Muscle of back (tissue), 11 donors: ENCODE results near the gene CADM2. TPM values are rescaled to one million over a fixed set of nuclear protein-coding genes. Genes with fewer than 3 reads are reported as not detected.
"Not testable (repeated sequence)": the region's sequence is repeated elsewhere in the genome, so short reads cannot be mapped to it uniquely, and the experiment has no call there.

Experiments
- DNase-seq, 3 donors: peaks; one replicate each; pipeline versions ENCODE4 v3.0.0 to v3.0.0-alpha.2; 2013
- polyA plus RNA-seq, 10 donors: library from polyadenylated mRNA; unstranded; fragments of 120-200 nt; gene quantifications; one replicate each; pipeline ENCODE4 v1.2.1, GENCODE V29; 2013; ENCODE audit not compliant: insufficient read length in 10 of 10

CADM2 gene
- polyA plus RNA-seq, 10 donors: 3.9 to 12.4 (median 6.0) TPM

GRCh38 chr3:85670634-85671205 is 711.9 kb downstream of the CADM2 start:
- DNase-seq: no peak

- no peak for DNase-seq
These were observed 714.0 kb downstream of the CADM2 start for GRCh38 chr3:85672761-85673160.

DNA sequence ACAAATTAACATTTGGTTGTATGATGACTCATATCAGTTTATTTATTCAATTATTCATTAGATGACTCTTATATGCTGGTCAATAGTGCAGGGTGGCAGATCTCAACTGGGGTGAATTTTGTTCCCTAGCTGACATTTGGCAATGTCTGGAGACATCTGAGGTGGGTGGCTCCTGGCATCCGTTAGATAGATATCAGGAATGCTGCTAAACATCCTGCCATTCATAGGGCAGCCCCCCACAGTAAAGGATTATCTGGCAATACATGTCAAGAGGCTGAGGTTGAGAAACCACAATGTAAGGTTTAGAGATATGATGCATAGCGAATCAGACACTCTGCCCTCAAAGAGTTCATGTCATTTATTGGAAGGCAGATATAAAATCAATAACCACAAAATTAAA is 719.9 kb downstream of the CADM2 start:
- DNase-seq: no peak

GRCh38 chr3:85681906-85682305 is 723.1 kb downstream of the CADM2 start:
- DNase-seq: no peak

GRCh38 chr3:85691196-85691595 is 732.4 kb downstream of the CADM2 start:
- DNase-seq: no peak

DNA sequence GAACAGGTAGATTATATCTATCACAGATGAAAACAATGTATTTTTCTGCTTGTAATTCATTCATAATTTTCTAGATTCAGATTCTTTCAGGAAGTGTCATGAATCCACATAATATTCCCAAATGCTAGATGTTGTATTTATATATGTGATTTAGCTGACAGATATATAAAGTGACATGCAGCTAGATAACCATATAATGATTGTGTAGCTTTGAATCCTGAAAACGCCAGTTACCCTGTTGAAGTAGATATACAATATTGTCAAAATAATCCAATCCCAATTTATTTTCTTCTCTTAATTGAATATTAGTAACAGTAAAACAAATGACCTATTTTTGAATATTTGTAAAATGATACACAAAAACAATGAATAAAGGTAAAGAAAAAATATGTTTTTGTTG is 738.4 kb downstream of the CADM2 start:
- no peak for DNase-seq

DNA sequence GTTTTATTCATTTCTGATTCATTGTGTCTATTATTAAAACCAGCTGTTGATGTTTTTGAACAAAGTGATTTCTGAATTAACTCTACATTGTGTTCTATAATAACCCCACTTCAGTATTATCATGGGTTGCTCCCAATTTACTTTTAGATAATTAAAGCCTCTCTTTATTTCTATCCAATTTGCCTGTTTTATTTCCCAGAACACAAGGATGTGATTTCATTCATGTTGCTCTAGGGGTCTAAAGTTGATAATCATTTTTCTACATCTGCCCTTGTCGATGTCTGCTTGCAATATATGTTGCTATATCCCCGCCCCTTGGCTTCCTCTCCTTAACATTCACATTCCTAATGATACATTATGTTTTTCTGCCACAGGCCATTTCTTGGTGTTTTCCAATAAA is 747.3 kb downstream of the CADM2 start:
- DNase-seq: no peak

DNA sequence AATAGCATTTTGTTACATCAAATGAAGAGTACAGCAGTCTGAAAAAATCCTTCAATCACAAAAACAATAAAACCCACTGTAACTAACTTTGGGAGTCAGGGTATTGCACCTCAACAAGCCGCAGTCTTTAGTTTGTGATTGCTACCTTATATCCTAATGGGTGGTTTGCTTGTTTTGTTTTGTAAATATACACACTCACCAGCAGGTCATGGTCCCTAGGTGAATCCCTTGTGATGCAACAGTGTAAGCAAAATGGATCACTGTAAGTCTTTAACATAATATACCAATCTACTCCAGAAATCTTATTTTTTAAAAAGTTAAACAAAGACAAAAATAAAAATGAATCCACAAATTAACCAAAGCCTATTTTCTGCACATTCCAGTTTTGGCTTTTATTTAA is 749.5 kb downstream of the CADM2 start:
- not testable (repeated sequence) for DNase-seq

GRCh38 chr3:85709346-85709892 is 750.6 kb downstream of the CADM2 start:
- DNase-seq: no peak

GRCh38 chr3:85710490-85710889 is 751.7 kb downstream of the CADM2 start:
- DNase-seq: no peak

- no peak for DNase-seq
These were observed 762.8 kb downstream of the CADM2 start for GRCh38 chr3:85721409-85722145.

DNA sequence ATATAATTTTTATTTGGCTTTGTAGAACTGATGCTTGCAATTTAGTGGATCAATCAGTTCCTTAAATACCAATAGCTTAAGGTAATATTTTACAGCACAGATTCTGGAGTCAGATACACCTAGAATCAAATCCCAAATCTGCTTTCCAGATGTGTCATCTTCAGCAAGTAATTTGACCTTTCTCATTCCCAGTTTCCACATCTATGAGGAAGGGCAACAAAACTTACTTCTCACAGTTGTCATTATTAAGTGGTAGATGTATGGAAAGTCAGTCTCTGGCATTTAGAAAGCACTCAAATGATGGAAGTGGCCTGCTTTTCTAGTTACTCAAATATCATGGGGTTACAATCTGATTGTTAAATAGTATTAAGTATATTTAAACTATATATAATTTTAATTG is 767.0 kb downstream of the CADM2 start:
- DNase-seq: no peak

DNA sequence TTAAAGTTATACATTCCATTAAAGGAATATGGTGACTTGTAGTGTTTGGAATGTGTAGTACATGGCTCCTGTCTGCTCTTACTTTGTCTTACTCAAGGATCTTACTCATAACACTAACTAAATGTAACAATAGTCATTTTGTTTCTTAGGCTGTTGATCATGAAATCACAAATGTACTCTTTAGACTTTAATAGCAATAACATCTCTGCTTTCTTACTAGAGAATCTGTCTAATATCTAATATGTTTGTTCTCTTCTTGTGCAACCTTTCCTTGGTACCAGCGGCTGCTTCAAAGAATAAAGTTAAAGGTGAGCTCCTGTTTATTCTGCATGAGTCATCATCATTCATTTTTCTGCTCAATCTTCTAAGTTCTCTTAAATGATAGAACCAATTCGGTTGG is 767.5 kb downstream of the CADM2 start:
- no peak for DNase-seq

GRCh38 chr3:85737846-85738245 is 779.1 kb downstream of the CADM2 start:
- DNase-seq: peak in 1 of 3 donors; percentile 1

GRCh38 chr3:85740561-85740960 is 781.8 kb downstream of the CADM2 start:
- DNase-seq: no peak

GRCh38 chr3:85758442-85758841 is 799.7 kb downstream of the CADM2 start:
- no peak for DNase-seq

- DNase-seq: no peak
These were observed 801.6 kb downstream of the CADM2 start for GRCh38 chr3:85760342-85760741.

- no peak for DNase-seq
These were observed 822.0 kb downstream of the CADM2 start for GRCh38 chr3:85780806-85781205.

- peak in 1 of 3 donors; percentile 9 for DNase-seq
These were observed 823.0 kb downstream of the CADM2 start for GRCh38 chr3:85781806-85782205.

GRCh38 chr3:85783291-85783690 is 824.5 kb downstream of the CADM2 start:
- DNase-seq: peak in 2 of 3 donors; percentile 6 to 39

DNA sequence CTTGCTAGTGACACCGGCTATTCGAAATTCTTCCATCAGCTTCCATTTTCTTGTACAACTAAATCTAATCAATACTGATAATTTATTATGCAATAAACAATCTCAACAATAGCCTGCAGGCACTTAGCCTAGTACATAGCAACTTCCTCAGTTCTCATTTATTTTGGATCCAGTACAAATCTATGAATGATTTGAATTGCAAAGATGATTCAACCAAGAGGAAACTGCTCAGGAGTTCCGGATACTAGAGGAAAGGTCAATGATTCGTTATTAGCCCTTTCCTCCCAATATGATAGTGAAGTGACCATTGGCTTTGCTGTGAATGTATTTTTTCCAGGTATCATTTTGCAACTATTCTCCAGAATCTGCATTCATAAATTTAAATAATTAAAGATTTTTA is 827.0 kb downstream of the CADM2 start:
- DNase-seq: no peak

- no peak for DNase-seq
These were observed 831.7 kb downstream of the CADM2 start for GRCh38 chr3:85790445-85791030.

DNA sequence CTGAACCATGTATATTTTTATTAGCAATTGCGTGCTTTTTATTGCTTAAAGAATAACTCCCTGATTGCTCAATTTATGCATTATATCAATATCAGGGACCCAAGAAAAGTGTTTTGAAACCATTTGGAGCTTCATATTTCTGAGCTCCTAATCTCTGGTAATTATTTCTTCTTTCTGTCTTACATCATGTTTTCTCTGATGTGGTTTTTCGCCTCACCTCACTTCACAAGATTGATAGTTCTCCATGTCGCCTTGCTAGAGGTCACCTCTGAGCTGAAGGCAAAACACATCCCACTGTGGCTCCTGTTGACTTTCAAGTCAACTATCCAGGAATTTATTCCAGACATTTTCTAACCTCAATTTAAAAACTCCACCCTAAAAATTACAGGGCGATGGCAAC is 837.4 kb downstream of the CADM2 start:
- no peak for DNase-seq
